Duodenal mucosa (tissue), 2 donors: Measurements from ENCODE around the gene ADAM11.
"Not testable (repeated sequence)": the region's sequence is repeated elsewhere in the genome, so short reads cannot be mapped to it uniquely, and the experiment has no call there.

Experiments
- H3K27ac ChIP-seq: one replicate; pipeline ENCODE4 v1.7.0; 2013; ENCODE audit warnings: low read depth, low read length
- H3K27me3 ChIP-seq, 2 donors: one replicate each; pipeline ENCODE4 v1.7.0; 2013; ENCODE audit warnings: low read length in 2 of 2, control low read depth in 1 of 2; ENCODE audit not compliant: insufficient read depth in 2 of 2, control insufficient read depth in 1 of 2
- H3K36me3 ChIP-seq, 2 donors: one replicate each; pipeline ENCODE4 v1.7.0; 2013; ENCODE audit warnings: low read length in 2 of 2, control low read depth in 1 of 2; ENCODE audit not compliant: insufficient read depth in 2 of 2, control insufficient read depth in 1 of 2
- H3K4me1 ChIP-seq, 2 donors: one replicate each; pipeline ENCODE4 v1.7.0; 2013; ENCODE audit warnings: low read length in 2 of 2, control low read depth in 1 of 2; ENCODE audit not compliant: insufficient read depth in 2 of 2, control insufficient read depth in 1 of 2
- H3K4me3 ChIP-seq, 2 donors: one replicate each; pipeline ENCODE4 v1.7.0; 2013; ENCODE audit warnings: low read length in 2 of 2, low read depth in 1 of 2
- H3K9ac ChIP-seq, 2 donors: one replicate each; pipeline ENCODE4 v1.7.0; 2013; ENCODE audit warnings: low read length in 2 of 2, low read depth in 1 of 2
- H3K9me3 ChIP-seq, 2 donors: one replicate each; pipeline ENCODE4 v1.7.0; 2013; ENCODE audit warnings: low read length in 2 of 2, control low read depth in 1 of 2; ENCODE audit not compliant: control insufficient read depth in 1 of 2

The ADAM11 gene

GRCh38 chr17:44745738-44746137 is 13.1 kb upstream of the ADAM11 start:
- not testable (repeated sequence) for H3K4me1 ChIP-seq, H3K9ac ChIP-seq, H3K27me3 ChIP-seq, H3K9me3 ChIP-seq, H3K4me3 ChIP-seq, H3K36me3 ChIP-seq, H3K27ac ChIP-seq

- peaks cover 0 to 10% of the 10 kb centered on the region in 2 donors for H3K36me3 ChIP-seq
- no peak overlapping the region for H3K4me3 ChIP-seq
- H3K9me3 ChIP-seq = no peaks in the 10 kb centered on the region
- no peaks in the 10 kb centered on the region for H3K4me1 ChIP-seq
- H3K27me3 ChIP-seq = no peaks in the 10 kb centered on the region
- no peak overlapping the region for H3K9ac ChIP-seq
- no peak overlapping the region for H3K27ac ChIP-seq
These were observed 11.2 kb upstream of the ADAM11 start for GRCh38 chr17:44747566-44747965.

GRCh38 chr17:44749076-44749979 is 9.5 kb upstream of the ADAM11 start:
- Histone ChIP-seq H3K9me3 (no peaks in the 10 kb centered on the region), H3K27ac (no peak overlapping the region), H3K4me3 (no peak overlapping the region), H3K9ac (no peak overlapping the region), H3K36me3 (peaks cover 0 to 10% of the 10 kb centered on the region in 2 donors), H3K4me1 (no peaks in the 10 kb centered on the region), H3K27me3 (no peaks in the 10 kb centered on the region)

- H3K36me3 ChIP-seq = peaks cover 0 to 10% of the 10 kb centered on the region in 2 donors
- H3K9ac ChIP-seq = no peak overlapping the region
- no peak overlapping the region for H3K27ac ChIP-seq
- no peaks in the 10 kb centered on the region for H3K27me3 ChIP-seq
- no peaks in the 10 kb centered on the region for H3K9me3 ChIP-seq
- no peak overlapping the region for H3K4me3 ChIP-seq
- no peaks in the 10 kb centered on the region for H3K4me1 ChIP-seq
These were observed 8.8 kb upstream of the ADAM11 start for GRCh38 chr17:44749980-44750318.

- H3K27ac ChIP-seq = no peak overlapping the region
- H3K4me3 ChIP-seq = no peak overlapping the region
- no peak overlapping the region for H3K9ac ChIP-seq
- H3K27me3 ChIP-seq = no peaks in the 10 kb centered on the region
- no peaks in the 10 kb centered on the region for H3K9me3 ChIP-seq
- peaks cover 0 to 10% of the 10 kb centered on the region in 2 donors for H3K36me3 ChIP-seq
- no peaks in the 10 kb centered on the region for H3K4me1 ChIP-seq
These were observed 7.5 kb upstream of the ADAM11 start for GRCh38 chr17:44751331-44751730.

GRCh38 chr17:44751806-44752205 is 7.0 kb upstream of the ADAM11 start:
- Histone ChIP-seq H3K9me3 (no peaks in the 10 kb centered on the region), H3K36me3 (peaks cover 0 to 10% of the 10 kb centered on the region in 2 donors), H3K27me3 (no peaks in the 10 kb centered on the region), H3K4me3 (no peak overlapping the region), H3K9ac (no peak overlapping the region), H3K27ac (no peak overlapping the region), H3K4me1 (no peaks in the 10 kb centered on the region)

DNA sequence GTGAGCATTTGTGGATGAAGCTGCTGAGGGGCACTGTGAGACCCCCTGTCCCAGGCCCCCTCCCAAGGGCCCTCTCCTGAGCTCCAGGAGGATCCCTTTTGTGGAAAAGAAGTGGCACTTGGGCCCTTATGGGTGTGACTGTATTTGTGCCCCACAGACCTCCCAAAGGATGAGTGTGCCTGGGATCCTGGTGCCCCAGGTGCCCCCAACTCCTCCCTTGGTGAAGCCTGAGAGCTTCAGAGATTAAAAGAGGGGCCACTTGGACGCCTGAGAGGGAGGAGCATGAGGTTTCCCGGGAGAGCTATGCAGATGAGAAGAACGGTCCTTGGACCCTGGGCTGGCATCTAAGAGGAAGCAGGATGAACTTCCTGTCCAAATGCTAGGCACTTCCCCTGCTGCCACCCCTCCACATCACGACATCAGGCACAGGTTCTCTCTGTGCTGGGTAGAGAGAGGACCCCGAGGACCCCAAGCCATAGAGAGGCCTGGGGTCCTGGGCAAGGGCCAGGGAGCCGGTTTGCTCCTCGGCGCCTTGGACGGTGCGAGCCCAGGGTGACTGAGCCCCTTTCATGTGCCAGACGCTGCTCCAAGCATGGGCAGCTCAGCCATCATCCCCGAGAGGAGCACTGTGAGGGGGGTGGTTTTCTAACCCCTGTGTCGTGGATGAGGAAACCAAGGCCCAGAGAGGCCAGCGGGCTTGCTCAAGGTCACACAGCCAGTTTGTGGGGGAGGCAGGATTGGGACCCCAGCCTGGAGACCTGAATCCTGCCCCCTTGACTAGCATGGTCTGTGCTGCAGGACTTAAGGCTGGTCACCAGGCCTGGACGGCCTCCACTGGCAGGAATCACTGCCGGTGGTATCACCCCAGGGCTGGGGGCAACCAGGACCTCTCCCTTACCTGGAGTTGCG is 5.6 kb upstream of the ADAM11 start:
- no peak overlapping the region for H3K4me3 ChIP-seq
- H3K27ac ChIP-seq = no peak overlapping the region
- peaks cover 3 to 14% of the 10 kb centered on the region in 2 donors for H3K27me3 ChIP-seq

DNA sequence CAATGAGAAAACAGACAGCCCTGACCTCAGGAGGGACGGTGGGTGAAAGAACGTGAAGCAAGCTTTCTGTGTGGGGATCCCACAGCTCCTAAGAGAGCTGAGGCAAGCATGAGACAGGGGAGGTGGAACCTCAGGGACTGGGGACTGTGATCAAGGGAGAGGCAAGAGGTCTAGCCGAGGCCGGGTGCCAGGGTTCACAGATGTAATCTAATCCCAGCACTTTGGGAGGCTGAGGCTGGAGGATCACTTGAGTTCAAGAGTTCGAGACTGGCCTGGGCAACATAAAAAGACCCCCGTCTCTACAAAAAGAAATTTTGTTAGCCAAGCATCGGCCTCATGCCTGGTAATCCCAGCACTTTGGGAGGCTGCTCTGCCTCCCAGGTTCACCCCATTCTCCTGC is 4.5 kb upstream of the ADAM11 start:
- Histone ChIP-seq H3K4me1 (peaks cover 0 to 1% of the 10 kb centered on the region in 2 donors), H3K36me3 (no peaks in the 10 kb centered on the region), H3K4me3 (no peak overlapping the region), H3K27me3 (peaks cover 4 to 18% of the 10 kb centered on the region in 2 donors), H3K9ac (no peak overlapping the region), H3K9me3 (no peaks in the 10 kb centered on the region), H3K27ac (no peak overlapping the region)

More for the DNA sequence above, 5.6 kb upstream of the ADAM11 start:
- H3K4me1 ChIP-seq = no peaks in the 10 kb centered on the region
- H3K36me3 ChIP-seq = peaks cover 0 to 3% of the 10 kb centered on the region in 2 donors
- H3K9ac ChIP-seq = no peak overlapping the region
- no peaks in the 10 kb centered on the region for H3K9me3 ChIP-seq

GRCh38 chr17:44755180-44755579 is 3.6 kb upstream of the ADAM11 start:
- H3K9me3 ChIP-seq, H3K9ac ChIP-seq, H3K4me1 ChIP-seq, H3K36me3 ChIP-seq, H3K4me3 ChIP-seq, H3K27ac ChIP-seq: not testable (repeated sequence)
- H3K27me3 ChIP-seq = peaks cover 13 to 27% of the 10 kb centered on the region in 2 donors
